ENCODE measurements around the gene CDKL2. TPM values are rescaled to one million over a fixed set of nuclear protein-coding genes. Genes with fewer than 3 reads are reported as not detected.

Gene CDKL2
- polyA plus RNA-seq, 1 donor (not counting 4 experiments of a cell fraction or from before 2014, with no cell fraction given): 0.64 TPM

DNA sequence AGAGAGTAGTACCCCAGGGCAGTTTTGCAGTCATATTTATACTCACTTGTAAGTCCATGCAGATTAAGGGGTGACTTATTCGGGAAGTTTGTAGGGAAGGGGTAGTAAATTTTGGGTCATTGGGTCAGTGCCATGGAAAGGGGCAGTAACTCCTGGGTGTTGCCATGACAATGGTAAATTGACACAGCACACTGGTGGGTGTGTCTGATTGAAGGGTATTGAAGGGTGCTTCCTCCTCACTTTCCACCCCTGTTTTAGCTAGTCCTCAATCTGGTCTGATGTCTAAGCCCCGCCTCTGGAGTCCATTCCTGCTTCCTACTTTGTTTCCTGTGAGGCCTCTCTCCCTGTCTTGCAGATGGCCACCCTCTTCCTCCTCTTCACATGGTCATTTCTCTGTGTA, 62.6 kb downstream of the CDKL2 start:
- Histone ChIP-seq H3K4me1 (ENCODE audit: control insufficient read depth, extremely low read depth, insufficient read depth, low read length) (no peaks in the 10 kb centered on the region), H2AFZ (ENCODE audit: control insufficient read depth, low read length) (no peak overlapping the region), H4K20me1 (ENCODE audit: control insufficient read depth, extremely low read depth, insufficient read depth, low read length) (no peaks in the 10 kb centered on the region), H3K4me3 (ENCODE audit: control insufficient read depth in 2 of 3, extremely low read depth in 1 of 3, insufficient read depth in 2 of 3, low read depth in 1 of 3, low read length in 3 of 3) (no peak overlapping the region), H3K9ac (ENCODE audit: control insufficient read depth, extremely low read depth, insufficient read depth, low read length) (no peak overlapping the region), H3K9me1 (ENCODE audit: control insufficient read depth, extremely low read depth, insufficient read depth, low read length) (no peaks in the 10 kb centered on the region), H3K79me2 (ENCODE audit: control insufficient read depth, insufficient read depth, low read length) (no peaks in the 10 kb centered on the region), H3K4me2 (ENCODE audit: control insufficient read depth, extremely low read depth, insufficient read depth, low read depth, low read length) (no peak overlapping the region), H3K27me3 (ENCODE audit: control insufficient read depth, extremely low read depth, insufficient read depth, low read length) (no peaks in the 10 kb centered on the region), H3K36me3 (ENCODE audit: control insufficient read depth in 2 of 2, extremely low read depth in 1 of 2, insufficient read depth in 2 of 2, low read length in 2 of 2) (no peaks in the 10 kb centered on the region), H3K9me3 (ENCODE audit: control insufficient read depth, low read depth, low read length) (no peaks in the 10 kb centered on the region), H3K27ac (ENCODE audit: control insufficient read depth, insufficient read depth, low read length) (no peak overlapping the region)
- FAIRE-seq (no peak), DNase-seq (ENCODE audit: low read depth, low spot score) (no peak)
- TF ChIP-seq, protein P1, sequence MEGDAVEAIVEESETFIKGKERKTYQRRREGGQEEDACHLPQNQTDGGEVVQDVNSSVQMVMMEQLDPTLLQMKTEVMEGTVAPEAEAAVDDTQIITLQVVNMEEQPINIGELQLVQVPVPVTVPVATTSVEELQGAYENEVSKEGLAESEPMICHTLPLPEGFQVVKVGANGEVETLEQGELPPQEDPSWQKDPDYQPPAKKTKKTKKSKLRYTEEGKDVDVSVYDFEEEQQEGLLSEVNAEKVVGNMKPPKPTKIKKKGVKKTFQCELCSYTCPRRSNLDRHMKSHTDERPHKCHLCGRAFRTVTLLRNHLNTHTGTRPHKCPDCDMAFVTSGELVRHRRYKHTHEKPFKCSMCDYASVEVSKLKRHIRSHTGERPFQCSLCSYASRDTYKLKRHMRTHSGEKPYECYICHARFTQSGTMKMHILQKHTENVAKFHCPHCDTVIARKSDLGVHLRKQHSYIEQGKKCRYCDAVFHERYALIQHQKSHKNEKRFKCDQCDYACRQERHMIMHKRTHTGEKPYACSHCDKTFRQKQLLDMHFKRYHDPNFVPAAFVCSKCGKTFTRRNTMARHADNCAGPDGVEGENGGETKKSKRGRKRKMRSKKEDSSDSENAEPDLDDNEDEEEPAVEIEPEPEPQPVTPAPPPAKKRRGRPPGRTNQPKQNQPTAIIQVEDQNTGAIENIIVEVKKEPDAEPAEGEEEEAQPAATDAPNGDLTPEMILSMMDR (optimal IDR thresholded peaks at IDR 0.05 in 1 of 3, IDR thresholded peaks at IDR 0.05 in 1 of 3, conservative IDR thresholded peaks at IDR 0.05 in 1 of 3; ENCODE audit: extremely low read depth in 1 of 3, insufficient read depth in 2 of 3, low read length in 3 of 3): no peak
- TF ChIP-seq EZH2 (IDR thresholded peaks at IDR 0.05; ENCODE audit: low read length): no peak
- dilution Hi-C loops (cut with MboI; ENCODE audit: extremely low pct_ligation_motif_present, low sequenced_read_pairs): no loop called here

DNA sequence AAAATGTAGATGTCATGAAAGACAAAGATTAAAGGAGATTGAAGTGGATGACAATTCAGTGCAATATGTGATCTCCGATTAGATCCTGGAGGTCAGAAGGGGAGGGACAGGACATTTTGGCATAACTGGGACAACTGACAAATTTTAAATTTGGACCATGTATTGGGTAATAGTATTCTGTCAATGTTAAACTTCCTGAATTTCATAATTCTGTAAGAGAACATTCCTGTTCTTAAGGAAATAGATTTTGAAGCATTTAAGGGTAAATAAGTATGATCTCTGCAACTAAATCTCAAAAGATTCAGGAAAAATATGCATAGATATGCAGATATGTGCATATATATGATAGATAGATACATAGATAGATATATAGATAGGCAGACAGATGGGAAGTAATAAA, 63.4 kb downstream of the CDKL2 start:
- Histone ChIP-seq H3K9ac (ENCODE audit: control insufficient read depth, extremely low read depth, insufficient read depth, low read length) (no peak overlapping the region), H3K9me3 (ENCODE audit: control insufficient read depth, low read depth, low read length) (no peaks in the 10 kb centered on the region), H3K4me1 (ENCODE audit: control insufficient read depth, extremely low read depth, insufficient read depth, low read length) (peaks cover 2% of the 10 kb centered on the region), H3K9me1 (ENCODE audit: control insufficient read depth, extremely low read depth, insufficient read depth, low read length) (no peaks in the 10 kb centered on the region), H3K4me2 (ENCODE audit: control insufficient read depth, extremely low read depth, insufficient read depth, low read depth, low read length) (no peak overlapping the region), H3K36me3 (ENCODE audit: control insufficient read depth in 2 of 2, extremely low read depth in 1 of 2, insufficient read depth in 2 of 2, low read length in 2 of 2) (no peaks in the 10 kb centered on the region), H3K79me2 (ENCODE audit: control insufficient read depth, insufficient read depth, low read length) (no peaks in the 10 kb centered on the region), H2AFZ (ENCODE audit: control insufficient read depth, low read length) (no peak overlapping the region), H4K20me1 (ENCODE audit: control insufficient read depth, extremely low read depth, insufficient read depth, low read length) (no peaks in the 10 kb centered on the region), H3K27me3 (ENCODE audit: control insufficient read depth, extremely low read depth, insufficient read depth, low read length) (no peaks in the 10 kb centered on the region), H3K27ac (ENCODE audit: control insufficient read depth, insufficient read depth, low read length) (no peak overlapping the region), H3K4me3 (ENCODE audit: control insufficient read depth in 2 of 3, extremely low read depth in 1 of 3, insufficient read depth in 2 of 3, low read depth in 1 of 3, low read length in 3 of 3) (no peak overlapping the region)
- FAIRE-seq (no peak), DNase-seq (ENCODE audit: low read depth, low spot score) (no peak)
- dilution Hi-C loops (cut with MboI; ENCODE audit: extremely low pct_ligation_motif_present, low sequenced_read_pairs): no loop called here
- TF ChIP-seq EZH2 (IDR thresholded peaks at IDR 0.05; ENCODE audit: low read length): no peak
- TF ChIP-seq, protein P1 (optimal IDR thresholded peaks at IDR 0.05 in 1 of 3, IDR thresholded peaks at IDR 0.05 in 1 of 3, conservative IDR thresholded peaks at IDR 0.05 in 1 of 3; ENCODE audit: extremely low read depth in 1 of 3, insufficient read depth in 2 of 3, low read length in 3 of 3): no peak
